Raji (cell line): ENCODE measurements around the gene CCDC102B.

Source experiments
- POLR2A ChIP-seq: IDR thresholded peaks from 2 replicates; pipeline ENCODE4 v1.6.1; 2011; ENCODE audit warnings: low read depth, low read length, control low read depth; ENCODE audit not compliant: insufficient read depth

The CCDC102B gene

DNA sequence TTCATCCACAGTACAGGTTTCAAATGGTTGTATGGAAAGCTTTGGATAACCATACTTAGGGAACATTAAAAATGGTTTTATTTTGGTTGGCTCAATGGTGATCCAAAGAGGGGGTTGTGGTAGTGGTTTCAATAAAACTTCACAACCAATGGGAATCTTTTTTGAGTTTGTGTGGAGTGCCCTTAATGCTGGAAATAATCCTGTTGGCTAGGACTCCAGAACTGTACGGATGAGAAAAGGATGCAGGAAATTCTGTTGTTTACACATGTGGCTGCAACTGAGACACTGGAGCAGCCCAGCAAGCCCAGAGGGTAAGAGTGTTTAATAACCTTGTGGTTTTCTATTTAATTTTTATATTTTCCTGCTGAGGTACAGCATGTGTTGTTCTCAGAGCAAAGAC lies at the start of gene CCDC102B:
CCDC102B (plus strand) TSS at position 210 of the 400 bp plus-strand sequence. CDS start 38,684 bp downstream, outside the sequence.
- no peak for TF ChIP-seq POLR2A

DNA sequence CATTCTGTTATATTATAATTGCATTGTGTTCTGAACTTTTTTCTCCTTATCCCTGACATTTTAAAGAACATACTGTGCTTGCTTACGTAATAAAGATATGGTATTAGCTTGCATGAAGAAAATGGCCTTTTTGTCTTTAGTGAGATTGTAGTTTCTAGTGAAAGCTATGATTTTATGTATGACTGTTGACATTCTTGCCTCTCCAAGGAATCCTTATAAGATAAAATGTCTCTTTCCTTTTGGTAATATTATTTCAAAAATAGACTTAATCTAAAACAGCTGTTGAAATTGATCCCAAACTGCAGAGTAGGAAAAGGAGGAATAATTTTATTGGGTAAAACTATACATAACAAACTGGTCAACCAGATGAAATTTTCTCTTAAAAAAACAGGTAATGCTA lies 40.8 kb upstream of the CCDC102B start:
- no peak for TF ChIP-seq POLR2A

GRCh38 chr18:68759308-68759707 lies 38.6 kb upstream of the CCDC102B start:
- no peak for TF ChIP-seq POLR2A

- no peak for TF ChIP-seq POLR2A
These were observed 34.8 kb upstream of the CCDC102B start for GRCh38 chr18:68763083-68763482.

- no peak for TF ChIP-seq POLR2A
These were observed 33.9 kb upstream of the CCDC102B start for GRCh38 chr18:68764016-68764415.

DNA sequence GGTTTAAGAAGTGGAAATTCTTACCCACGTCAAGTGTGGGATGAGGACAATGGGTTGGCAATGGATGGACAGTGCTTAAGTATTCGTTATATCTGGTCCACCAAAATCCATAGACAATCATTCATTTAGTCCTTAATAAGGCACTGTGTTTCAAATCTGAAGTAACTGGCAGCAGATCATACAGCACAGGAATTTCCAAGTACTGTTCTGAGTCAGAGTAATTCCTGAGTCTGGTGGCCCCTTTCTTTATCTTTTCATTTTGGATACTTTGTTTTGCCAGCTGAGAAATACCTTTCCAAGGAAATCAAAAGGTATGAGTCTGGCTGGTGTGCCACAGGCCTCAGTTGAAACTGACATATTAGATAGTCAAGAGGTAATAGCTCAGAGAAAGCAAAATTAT lies 31.4 kb upstream of the CCDC102B start:
- no peak for TF ChIP-seq POLR2A

DNA sequence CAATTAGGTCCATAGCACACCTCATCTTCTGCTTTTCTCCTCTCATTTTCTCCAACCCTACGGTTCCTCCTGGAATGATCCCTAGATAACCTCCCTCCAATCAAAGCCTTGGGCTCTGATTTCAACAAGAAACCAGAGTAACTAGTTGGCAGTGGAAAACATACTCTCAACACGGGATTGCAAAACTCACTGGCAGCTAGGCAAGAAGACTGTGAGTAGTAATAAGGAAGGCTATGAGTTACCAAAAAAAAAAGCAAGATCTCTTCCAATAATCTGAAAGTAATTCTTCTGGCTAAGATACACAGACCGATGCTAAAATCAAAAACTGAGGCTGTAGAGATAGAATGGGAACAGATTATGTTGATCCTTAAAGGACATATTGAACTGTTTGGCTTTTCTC lies 28.4 kb upstream of the CCDC102B start:
- no peak for TF ChIP-seq POLR2A

DNA sequence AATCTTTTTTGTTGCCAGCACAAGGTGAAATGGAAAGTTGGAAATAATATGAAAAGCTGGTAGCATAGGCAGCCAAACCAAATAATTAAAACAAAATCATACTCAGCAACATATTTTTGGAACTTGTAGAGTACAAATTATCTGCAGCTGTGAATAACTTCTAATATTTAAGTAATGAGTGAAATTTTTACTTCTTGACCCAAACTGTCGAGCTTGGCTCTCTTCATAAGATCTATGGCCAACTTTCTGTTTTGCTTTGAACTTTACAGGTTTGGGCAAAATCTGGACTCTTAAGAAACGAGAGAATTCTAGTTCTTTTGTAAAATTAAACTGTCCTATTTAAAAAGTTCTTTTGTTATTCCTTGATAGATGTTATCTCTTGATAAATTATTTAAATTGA lies 25.6 kb upstream of the CCDC102B start:
- no peak for TF ChIP-seq POLR2A

DNA sequence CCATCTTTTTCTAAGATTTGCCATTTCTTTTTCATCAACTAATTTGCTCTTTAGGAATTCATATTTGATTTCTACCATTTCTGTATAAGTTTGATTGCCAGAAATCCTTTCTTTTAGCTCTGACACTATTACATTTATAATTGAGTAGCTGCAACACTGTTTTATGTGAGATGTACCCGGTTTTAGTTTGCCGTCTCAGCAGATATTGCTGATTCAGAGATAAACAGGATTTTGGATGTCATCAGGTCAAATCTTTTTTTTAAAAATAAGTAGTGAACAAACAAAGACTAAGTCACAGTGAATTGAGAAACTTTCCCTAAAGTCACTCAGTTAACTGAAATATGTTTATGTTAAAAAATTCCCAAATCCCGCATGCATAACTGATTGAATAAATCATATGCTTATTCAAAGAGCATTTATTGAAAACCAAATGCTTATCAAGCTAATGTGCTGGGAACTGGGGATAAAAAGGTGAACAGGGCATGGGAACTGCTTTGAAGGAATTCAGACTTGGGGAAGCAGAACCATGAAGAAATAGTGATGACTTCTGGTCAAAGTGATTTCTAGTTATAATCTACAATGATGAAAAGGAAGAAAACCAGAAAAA lies 19.5 kb upstream of the CCDC102B start:
- TF ChIP-seq POLR2A: no peak

DNA sequence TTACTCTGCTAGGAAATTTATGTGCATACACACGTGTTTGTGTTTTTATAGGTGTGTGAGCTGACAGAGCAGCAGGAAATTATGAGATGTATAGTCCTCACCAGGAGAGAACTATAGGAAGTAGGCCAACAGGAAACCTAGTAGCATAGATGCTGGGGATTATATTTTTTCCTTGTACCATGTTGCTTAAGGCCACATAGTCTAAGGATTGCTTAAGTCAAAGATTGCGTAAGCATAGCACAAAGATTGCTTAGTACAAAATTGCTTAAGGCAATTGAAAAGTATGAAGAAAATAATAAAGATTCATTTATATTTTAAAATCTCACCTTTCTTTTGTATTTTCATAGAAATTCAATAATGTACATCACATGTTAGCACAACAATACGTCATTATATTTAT lies 18.7 kb upstream of the CCDC102B start:
- TF ChIP-seq POLR2A: no peak

- TF ChIP-seq POLR2A: no peak
These were observed 16.9 kb upstream of the CCDC102B start for GRCh38 chr18:68780802-68781635.

GRCh38 chr18:68783506-68783905 lies 14.4 kb upstream of the CCDC102B start:
- TF ChIP-seq POLR2A: no peak

DNA sequence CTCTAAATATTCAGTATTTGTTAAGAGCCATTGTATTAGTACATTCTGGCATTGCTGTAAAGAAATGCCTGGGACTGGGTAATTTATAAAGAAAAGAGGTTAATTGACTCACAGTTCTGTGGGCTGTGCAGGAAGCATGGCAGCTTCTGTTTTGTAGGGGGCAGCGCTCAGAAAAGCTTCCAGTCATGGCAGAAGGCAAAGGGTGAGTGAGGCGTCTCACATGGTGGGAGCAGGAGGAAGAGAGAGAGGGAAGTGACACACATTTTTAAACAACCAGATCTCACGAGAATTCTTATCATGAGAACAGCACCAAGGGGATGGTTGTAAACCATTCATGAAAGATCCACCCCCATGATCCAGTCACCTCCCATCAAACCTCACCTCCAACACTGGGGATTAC lies 13.8 kb upstream of the CCDC102B start:
- TF ChIP-seq POLR2A: no peak

DNA sequence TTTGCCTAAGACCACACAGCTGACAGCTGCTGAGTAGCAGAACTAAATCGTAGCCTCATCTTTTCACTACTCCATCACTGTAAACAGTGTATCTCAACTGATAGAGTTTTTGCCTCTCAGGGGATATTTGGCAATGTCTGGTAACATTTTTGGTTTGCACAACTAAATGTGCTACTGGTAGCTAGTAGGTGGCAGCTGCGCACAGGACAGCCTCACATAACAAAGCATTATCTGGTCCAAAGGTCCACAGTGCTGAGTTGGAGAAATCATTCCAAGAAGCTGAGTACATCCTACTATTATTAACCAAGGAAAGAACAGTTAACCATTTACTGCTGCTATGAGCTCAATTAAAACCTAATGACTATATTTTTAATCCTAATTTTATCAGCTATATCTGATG lies 6.1 kb upstream of the CCDC102B start:
- TF ChIP-seq POLR2A: no peak

- TF ChIP-seq POLR2A: no peak
These were observed 3.9 kb upstream of the CCDC102B start for GRCh38 chr18:68793951-68794350.

- TF ChIP-seq POLR2A: no peak
These were observed 767 bp upstream of the CCDC102B start for GRCh38 chr18:68796936-68797690.

DNA sequence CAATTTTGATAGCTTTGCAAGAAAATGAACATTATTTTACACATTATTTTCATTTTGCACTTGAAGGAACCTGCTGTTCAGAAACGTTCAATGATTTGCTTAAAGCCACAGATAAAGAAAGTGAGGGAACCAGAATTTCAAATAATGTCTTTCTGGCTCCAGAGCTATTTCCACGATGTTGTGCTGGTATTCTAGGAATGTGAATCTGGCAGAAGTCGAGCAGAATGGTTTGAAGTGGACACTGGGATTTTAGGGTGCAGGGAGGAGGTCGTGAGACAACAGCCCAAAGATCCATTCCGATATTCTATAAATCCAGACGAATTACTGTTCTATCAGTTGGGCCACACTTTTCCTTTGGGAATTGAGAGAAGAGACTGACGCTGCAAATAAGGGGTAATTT lies 2.2 kb downstream of the CCDC102B start:
- TF ChIP-seq POLR2A: no peak

- no peak for TF ChIP-seq POLR2A
These were observed 5.5 kb downstream of the CCDC102B start for GRCh38 chr18:68803356-68803755.
